Measurements from ENCODE around the gene HUNK.

DNA sequence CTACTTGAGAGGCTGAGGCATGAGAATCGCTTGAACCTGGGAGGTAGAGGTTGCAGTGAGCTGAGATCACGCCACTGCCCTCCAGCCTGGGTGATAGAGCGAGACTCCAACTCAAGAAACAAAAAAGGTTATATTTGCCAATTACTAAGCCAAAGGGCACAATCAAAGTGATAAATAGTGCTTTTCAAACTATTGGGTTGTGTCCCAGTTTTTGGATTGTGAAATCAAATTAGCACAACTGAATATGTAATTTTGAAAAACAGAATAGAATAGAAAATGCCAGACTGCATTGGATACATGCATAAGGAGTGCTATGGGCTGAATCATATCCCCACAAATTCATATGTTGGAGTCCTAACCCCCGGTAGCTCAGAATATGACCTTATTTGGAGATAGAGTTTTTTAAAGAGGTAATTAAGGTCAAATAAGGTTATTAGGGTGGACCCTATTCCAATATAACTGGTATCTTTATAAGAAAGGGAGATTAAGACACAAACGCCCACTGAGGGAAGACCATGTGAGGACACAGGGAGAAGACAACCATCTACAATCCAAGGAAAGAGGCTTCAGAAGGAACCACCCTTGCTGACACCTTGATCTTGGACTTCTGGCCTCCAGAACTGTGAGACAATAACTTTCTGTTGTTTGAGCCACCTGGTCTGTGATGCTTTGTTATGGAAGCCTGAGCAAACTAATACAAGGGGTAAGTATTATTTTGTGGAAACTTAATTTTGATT is 42.9 kb upstream of the HUNK start:
- TF ChIP-seq, protein P1, sequence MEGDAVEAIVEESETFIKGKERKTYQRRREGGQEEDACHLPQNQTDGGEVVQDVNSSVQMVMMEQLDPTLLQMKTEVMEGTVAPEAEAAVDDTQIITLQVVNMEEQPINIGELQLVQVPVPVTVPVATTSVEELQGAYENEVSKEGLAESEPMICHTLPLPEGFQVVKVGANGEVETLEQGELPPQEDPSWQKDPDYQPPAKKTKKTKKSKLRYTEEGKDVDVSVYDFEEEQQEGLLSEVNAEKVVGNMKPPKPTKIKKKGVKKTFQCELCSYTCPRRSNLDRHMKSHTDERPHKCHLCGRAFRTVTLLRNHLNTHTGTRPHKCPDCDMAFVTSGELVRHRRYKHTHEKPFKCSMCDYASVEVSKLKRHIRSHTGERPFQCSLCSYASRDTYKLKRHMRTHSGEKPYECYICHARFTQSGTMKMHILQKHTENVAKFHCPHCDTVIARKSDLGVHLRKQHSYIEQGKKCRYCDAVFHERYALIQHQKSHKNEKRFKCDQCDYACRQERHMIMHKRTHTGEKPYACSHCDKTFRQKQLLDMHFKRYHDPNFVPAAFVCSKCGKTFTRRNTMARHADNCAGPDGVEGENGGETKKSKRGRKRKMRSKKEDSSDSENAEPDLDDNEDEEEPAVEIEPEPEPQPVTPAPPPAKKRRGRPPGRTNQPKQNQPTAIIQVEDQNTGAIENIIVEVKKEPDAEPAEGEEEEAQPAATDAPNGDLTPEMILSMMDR (IDR thresholded peaks at IDR 0.05; ENCODE audit: control extremely low read depth in 1 of 3, insufficient read depth in 1 of 3, low read depth in 1 of 3, low read length in 3 of 3), result no peak
- TF ChIP-seq NANOG (IDR thresholded peaks at IDR 0.05; ENCODE audit: insufficient read depth, low read depth, low read length, poor library complexity, severe bottlenecking) (no peak), POLR2AphosphoS5 (IDR thresholded peaks at IDR 0.05; ENCODE audit: low read depth, low read length) (no peak), CEBPB (IDR thresholded peaks at IDR 0.05; ENCODE audit: low read depth, low read length) (no peak), ZNF274 (IDR thresholded peaks at IDR 0.05; ENCODE audit: borderline replicate concordance, extremely low read depth, low read length) (no peak), POLR2A (IDR thresholded peaks at IDR 0.05; ENCODE audit: control extremely low read depth in 1 of 2, low read depth in 2 of 2, low read length in 2 of 2) (no peak)
- TF ChIP-seq, protein P2, sequence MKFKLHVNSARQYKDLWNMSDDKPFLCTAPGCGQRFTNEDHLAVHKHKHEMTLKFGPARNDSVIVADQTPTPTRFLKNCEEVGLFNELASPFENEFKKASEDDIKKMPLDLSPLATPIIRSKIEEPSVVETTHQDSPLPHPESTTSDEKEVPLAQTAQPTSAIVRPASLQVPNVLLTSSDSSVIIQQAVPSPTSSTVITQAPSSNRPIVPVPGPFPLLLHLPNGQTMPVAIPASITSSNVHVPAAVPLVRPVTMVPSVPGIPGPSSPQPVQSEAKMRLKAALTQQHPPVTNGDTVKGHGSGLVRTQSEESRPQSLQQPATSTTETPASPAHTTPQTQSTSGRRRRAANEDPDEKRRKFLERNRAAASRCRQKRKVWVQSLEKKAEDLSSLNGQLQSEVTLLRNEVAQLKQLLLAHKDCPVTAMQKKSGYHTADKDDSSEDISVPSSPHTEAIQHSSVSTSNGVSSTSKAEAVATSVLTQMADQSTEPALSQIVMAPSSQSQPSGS (IDR thresholded peaks at IDR 0.05; ENCODE audit: low read length), result no peak
